Psoas muscle (tissue), 8 donors: ENCODE measurements around the gene ABHD8. TPM values are rescaled to one million over a fixed set of nuclear protein-coding genes. Genes with fewer than 3 reads are reported as not detected.

ENCODE experiments used
- ATAC-seq, 4 donors: fragments of 200-7000 bp; cut with Tn5 transposase; one replicate each; pipeline ENCODE4 v1.9.1; 2020; ENCODE audit warnings: moderate library complexity in 3 of 4, mild to moderate bottlenecking in 2 of 4
- DNase-seq, 2 donors: peaks; one replicate each; pipeline ENCODE4 v3.0.0-alpha.2; 2020
- H3K27ac ChIP-seq: fragments of 200-600 bp; one replicate; pipeline ENCODE4 v1.8.0; 2022
- H3K27me3 ChIP-seq, 3 donors: fragments of 200-600 bp in 1 of 3; one replicate each; pipeline versions ENCODE4 v1.6.1 to v1.8.0; 2013 to 2022; ENCODE audit warnings: low read length in 2 of 3, mild to moderate bottlenecking in 2 of 3, moderate library complexity in 1 of 3; ENCODE audit not compliant: insufficient read depth in 3 of 3
- H3K36me3 ChIP-seq, 2 donors: fragments of 200-600 bp in 1 of 2; one replicate each; pipeline versions ENCODE4 v1.6.1 to v1.8.0; 2013 to 2022; ENCODE audit warnings: low read depth in 1 of 2, mild to moderate bottlenecking in 1 of 2, moderate library complexity in 1 of 2; ENCODE audit not compliant: insufficient read depth in 1 of 2
- H3K4me1 ChIP-seq: fragments of 200-600 bp; one replicate; pipeline ENCODE4 v1.8.0; 2022
- H3K4me3 ChIP-seq: fragments of 200-600 bp; one replicate; pipeline ENCODE4 v1.8.0; 2022; ENCODE audit warnings: mild to moderate bottlenecking
- H3K9me3 ChIP-seq: fragments of 200-600 bp; one replicate; pipeline ENCODE4 v1.8.0; 2022
- WGBS, 3 donors: extraction: QIAGEN DNeasy Blood & Tissue Kit; methylation state at CpG; one replicate each; pipeline versions ENCODE4 v1.1.6 to v1.1.7; 2013; 5-methylcytosine and 5-hydroxymethylcytosine counted together
- intact Hi-C, 2 donors: fragments of 100-400 bp; cut with DNase I; formaldehyde crosslinking; loops; one replicate each; pipeline versions ENCODE4 v1.11.0 to v1.14.2; 2022
- polyA plus RNA-seq, 3 donors: library from polyadenylated mRNA; stranded (reverse); fragments of 200-250 nt; gene quantifications; one replicate each; pipeline ENCODE4 v1.2.3, GENCODE V29; 2013
- total RNA-seq, 4 donors: library from RNA; stranded (reverse); fragmentation: NEBNext Ultra II Directional in 2 of 4; extraction: Animal tissue kit (Norgen Biotek cat#: 25700) in 2 of 4; gene quantifications; one replicate each; pipeline versions ENCODE4 v1.2.1 to v1.2.4, GENCODE V29; 2021 to 2023
- TF ChIP-seq, protein P1 (sequence below): fragments of 200-600 bp; IDR thresholded peaks from one replicate; pipeline ENCODE4 v1.8.0; 2022; ENCODE audit warnings: antibody characterized with exemption
- donor health status: healthy with polysubstance abuse.
- donor health status: DM: no; HTN: no; CAD: no; lungs with moderate emphysema.
- donor health status: Bipolar disorder and iron deficiency.
- donor health status: healthy.
- donor health status: DM: yes; HTN: yes; CAD: no.
- donor health status: DM: no; HTN: no; CAD: no.
- donor health status: DM: no; HTN: no; CAD: no.
- donor health status: DM: yes; HTN: yes; CAD: no.

Gene ABHD8
- total and polyA plus RNA-seq, 7 donors: 6.1 to 26.8 (median 12.3) TPM

DNA sequence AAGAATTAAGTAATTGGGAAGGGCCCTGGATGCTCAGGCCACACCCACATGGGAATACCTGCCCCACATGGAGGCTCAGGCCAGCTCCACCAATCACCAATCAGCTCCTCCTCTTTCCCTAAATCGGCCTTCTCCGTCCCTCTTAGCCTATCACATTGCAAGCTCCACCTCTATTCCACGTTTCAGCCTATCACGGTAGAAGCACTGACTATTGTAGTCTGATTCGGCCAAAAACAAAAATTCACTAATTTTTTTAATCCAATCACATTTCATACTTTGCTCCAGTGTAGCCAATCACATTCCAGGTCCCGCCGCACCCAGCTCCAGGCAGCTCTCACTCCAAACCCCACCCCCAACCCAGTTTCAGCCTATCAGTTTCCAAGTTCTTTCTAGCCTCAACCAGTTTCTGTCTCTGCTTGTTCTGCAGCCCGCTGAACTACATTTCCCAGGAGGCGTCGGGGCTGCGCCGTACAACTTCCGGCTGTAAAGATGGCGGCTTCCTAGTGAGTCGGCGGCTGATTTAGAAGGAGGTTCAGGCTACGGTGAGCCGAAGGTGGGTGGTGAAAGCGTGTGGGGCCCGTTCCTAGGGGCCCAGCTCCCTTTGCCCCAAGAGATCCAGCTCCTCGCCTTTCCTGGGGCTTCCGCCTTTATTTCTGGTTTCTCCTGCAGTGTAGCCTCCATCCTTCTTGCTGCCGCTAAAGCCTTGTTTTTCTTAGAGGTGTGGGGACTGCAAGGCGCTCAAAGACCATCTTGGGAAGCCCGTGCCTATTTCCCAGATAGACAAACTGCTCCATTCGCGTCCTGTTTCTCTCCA lies 36.0 kb downstream of the ABHD8 start, which contains the start of gene BABAM1:
Gene BABAM1, plus strand, starts transcription at position 469 of the 814 bp plus-strand sequence. CDS start 1,364 bp downstream, outside the sequence.
- H3K36me3 ChIP-seq: peaks cover 3 to 29% of the 10 kb centered on the region in 2 donors
- 0% methylated on average over 27 of the region's 27 CpGs for WGBS, 3 donors
- H3K9me3 ChIP-seq: no peaks in the 10 kb centered on the region
- intact Hi-C loops: loop anchor here in 1 of 2 donors (2.0 kb wide), 1 partner anchor 52 kb away; the partner anchor contains the start of gene USE1
- peak within 1 kb of the TSS; percentile 89 for H3K4me3 ChIP-seq
- TF ChIP-seq, protein P1, sequence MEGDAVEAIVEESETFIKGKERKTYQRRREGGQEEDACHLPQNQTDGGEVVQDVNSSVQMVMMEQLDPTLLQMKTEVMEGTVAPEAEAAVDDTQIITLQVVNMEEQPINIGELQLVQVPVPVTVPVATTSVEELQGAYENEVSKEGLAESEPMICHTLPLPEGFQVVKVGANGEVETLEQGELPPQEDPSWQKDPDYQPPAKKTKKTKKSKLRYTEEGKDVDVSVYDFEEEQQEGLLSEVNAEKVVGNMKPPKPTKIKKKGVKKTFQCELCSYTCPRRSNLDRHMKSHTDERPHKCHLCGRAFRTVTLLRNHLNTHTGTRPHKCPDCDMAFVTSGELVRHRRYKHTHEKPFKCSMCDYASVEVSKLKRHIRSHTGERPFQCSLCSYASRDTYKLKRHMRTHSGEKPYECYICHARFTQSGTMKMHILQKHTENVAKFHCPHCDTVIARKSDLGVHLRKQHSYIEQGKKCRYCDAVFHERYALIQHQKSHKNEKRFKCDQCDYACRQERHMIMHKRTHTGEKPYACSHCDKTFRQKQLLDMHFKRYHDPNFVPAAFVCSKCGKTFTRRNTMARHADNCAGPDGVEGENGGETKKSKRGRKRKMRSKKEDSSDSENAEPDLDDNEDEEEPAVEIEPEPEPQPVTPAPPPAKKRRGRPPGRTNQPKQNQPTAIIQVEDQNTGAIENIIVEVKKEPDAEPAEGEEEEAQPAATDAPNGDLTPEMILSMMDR: no peak
- H3K4me1 ChIP-seq: peaks cover 7% of the 10 kb centered on the region
- peak; percentile 96 to 99 (median 97) for ATAC-seq
- peak; percentile 93 to 96 for DNase-seq
- no peaks in the 10 kb centered on the region for H3K27me3 ChIP-seq
- H3K27ac ChIP-seq: peak within 1 kb of the TSS; percentile 79

DNA sequence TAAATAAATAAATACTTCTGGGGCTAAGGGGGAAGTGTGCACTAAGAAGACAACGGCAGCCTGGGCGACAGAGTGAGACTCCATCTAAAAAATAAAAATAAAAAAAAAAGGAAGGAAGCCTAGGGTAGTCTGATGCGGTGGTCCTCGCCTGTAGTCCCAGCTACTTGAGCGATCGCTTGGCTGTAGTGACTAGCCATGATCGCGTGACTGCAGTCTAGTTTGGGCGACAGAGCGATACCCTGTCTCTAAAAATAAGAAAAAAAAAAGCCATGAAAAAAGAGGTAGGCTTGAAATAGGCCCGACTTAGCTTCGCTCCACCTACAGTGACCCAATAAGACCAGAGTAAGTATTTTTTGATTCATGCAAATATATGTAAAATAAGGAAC lies 36.6 kb downstream of the ABHD8 start:
- 67 to 75% (median 70%) methylated on average over 12 of the region's 12 CpGs for WGBS, 3 donors
- TF ChIP-seq, protein P1: no peak
- no peaks in the 10 kb centered on the region for H3K9me3 ChIP-seq
- no peak for ATAC-seq
- no peaks in the 10 kb centered on the region for H3K27me3 ChIP-seq
- peaks cover 3 to 24% of the 10 kb centered on the region in 2 donors for H3K36me3 ChIP-seq
- DNase-seq: no peak
- no peak overlapping the region for H3K4me3 ChIP-seq
- peak overlapping the region; percentile 30 for H3K27ac ChIP-seq
- intact Hi-C loops: loop anchor here in 1 of 2 donors (2.0 kb wide), 1 partner anchor 52 kb away; the partner anchor contains the start of gene USE1
- peaks cover 7% of the 10 kb centered on the region for H3K4me1 ChIP-seq

- no peaks in the 10 kb centered on the region for H3K9me3 ChIP-seq
- WGBS, 3 donors: 82 to 93% (median 88%) methylated on average over 7 of the region's 7 CpGs
- no peak overlapping the region for H3K27ac ChIP-seq
- ATAC-seq (no peak), DNase-seq (no peak)
- TF ChIP-seq, protein P1: no peak
- intact Hi-C loops: loop anchor here in 1 of 2 donors (2.0 kb wide), 1 partner anchor 51 kb away; the partner anchor contains the start of gene USE1
- H3K4me1 ChIP-seq: peaks cover 7% of the 10 kb centered on the region
- H3K4me3 ChIP-seq: no peak overlapping the region
- H3K27me3 ChIP-seq: no peaks in the 10 kb centered on the region
- H3K36me3 ChIP-seq: peaks cover 0 to 19% of the 10 kb centered on the region in 2 donors
These were observed 37.2 kb downstream of the ABHD8 start for GRCh38 chr19:17266026-17266425.

- Histone ChIP-seq H3K4me1 (peaks cover 7% of the 10 kb centered on the region), H3K27ac (peak within 1 kb of the TSS; percentile 32), H3K9me3 (no peaks in the 10 kb centered on the region), H3K4me3 (peak within 1 kb of the TSS; percentile 52), H3K36me3 (peaks cover 0 to 9% of the 10 kb centered on the region in 2 donors), H3K27me3 (no peaks in the 10 kb centered on the region)
- intact Hi-C loops: no loop called here
- ATAC-seq (no peak), DNase-seq (peak; percentile 30 to 60)
- TF ChIP-seq, protein P1: no peak
- 25 to 30% (median 30%) methylated on average over 5 of the region's 5 CpGs for WGBS, 3 donors
These were observed 38.6 kb downstream of the ABHD8 start, which contains the start of gene USHBP1 for GRCh38 chr19:17264641-17264979. TSS of gene USHBP1 (minus strand) at chr19:17264745. CDS start at chr19:17264299, 446 bp downstream.
